HEK293T (cell line): ENCODE data around the gene SPRING1.

Experiments
- CTCF ChIA-PET: fragments of 350-600 bp; formaldehyde crosslinking; extraction: SDS; loops from one replicate; lab custom pipeline; 2021; ENCODE audit warnings: antibody characterized with exemption, inconsistent platforms; lab: Yijun Ruan, JAX
- POLR2A ChIA-PET: fragments of 350-600 bp; formaldehyde crosslinking; extraction: SDS; loops from one replicate; lab custom pipeline; 2020; ENCODE audit warnings: antibody characterized with exemption, inconsistent platforms; lab: Yijun Ruan, JAX
- DNase-seq: peaks from one replicate; pipeline ENCODE4 v3.0.0; 2012; ENCODE audit warnings: mixed read lengths; ENCODE audit errors: extremely low spot score
- ARNT ChIP-seq: fragments of 450-650 bp; IDR thresholded peaks from 2 replicates; pipeline ENCODE4 v1.6.1; 2017; ENCODE audit warnings: mild to moderate bottlenecking
- BHLHE40 ChIP-seq: fragments of 450-650 bp; IDR thresholded peaks from 2 replicates; pipeline ENCODE4 v1.6.1; 2016; ENCODE audit warnings: mild to moderate bottlenecking, moderate library complexity, borderline replicate concordance
- CTBP1 ChIP-seq: fragments of 450-650 bp; IDR thresholded peaks from 2 replicates; pipeline ENCODE4 v1.6.1; 2016; ENCODE audit warnings: borderline replicate concordance
- ELF4 ChIP-seq: fragments of 450-650 bp; IDR thresholded peaks from 2 replicates; pipeline ENCODE4 v1.6.1; 2017; ENCODE audit warnings: antibody characterized with exemption
- FOXA1 ChIP-seq: fragments of 450-650 bp; IDR thresholded peaks from 2 replicates; pipeline ENCODE4 v1.6.1; 2016; ENCODE audit warnings: mild to moderate bottlenecking
- FOXK2 ChIP-seq: fragments of 450-650 bp; IDR thresholded peaks from 2 replicates; pipeline ENCODE4 v1.6.1; 2016; ENCODE audit warnings: mild to moderate bottlenecking
- FOXM1 ChIP-seq: fragments of 450-650 bp; IDR thresholded peaks from 2 replicates; pipeline ENCODE4 v1.6.1; 2017; ENCODE audit warnings: mild to moderate bottlenecking, borderline replicate concordance
- HDGF ChIP-seq: fragments of 450-650 bp; IDR thresholded peaks from 2 replicates; pipeline ENCODE4 v1.6.1; 2017; ENCODE audit warnings: antibody characterized with exemption, borderline replicate concordance
- L3MBTL2 ChIP-seq: fragments of 450-650 bp; conservative IDR thresholded peaks from 2 replicates; pipeline ENCODE4 v1.6.1; 2016; ENCODE audit warnings: mild to moderate bottlenecking
- LEF1 ChIP-seq: fragments of 450-650 bp; IDR thresholded peaks from 2 replicates; pipeline ENCODE4 v1.6.1; 2017; ENCODE audit warnings: mild to moderate bottlenecking, borderline replicate concordance
- NFRKB ChIP-seq: fragments of 450-650 bp; IDR thresholded peaks from 2 replicates; pipeline ENCODE4 v1.6.1; 2016; ENCODE audit warnings: mild to moderate bottlenecking, moderate library complexity
- PKNOX1 ChIP-seq: fragments of 450-650 bp; IDR thresholded peaks from 2 replicates; pipeline ENCODE4 v1.6.1; 2016
- SP1 ChIP-seq: fragments of 450-650 bp; IDR thresholded peaks from 2 replicates; pipeline ENCODE4 v1.6.1; 2017
- SUZ12 ChIP-seq: fragments of 450-650 bp; IDR thresholded peaks from 2 replicates; pipeline ENCODE4 v1.6.1; 2016; ENCODE audit warnings: mild to moderate bottlenecking
- TARDBP ChIP-seq: fragments of 450-650 bp; IDR thresholded peaks from 2 replicates; pipeline ENCODE4 v1.6.1; 2016
- ZNF384 ChIP-seq: fragments of 450-650 bp; IDR thresholded peaks from 2 replicates; pipeline ENCODE4 v1.6.1; 2016

Gene SPRING1

DNA sequence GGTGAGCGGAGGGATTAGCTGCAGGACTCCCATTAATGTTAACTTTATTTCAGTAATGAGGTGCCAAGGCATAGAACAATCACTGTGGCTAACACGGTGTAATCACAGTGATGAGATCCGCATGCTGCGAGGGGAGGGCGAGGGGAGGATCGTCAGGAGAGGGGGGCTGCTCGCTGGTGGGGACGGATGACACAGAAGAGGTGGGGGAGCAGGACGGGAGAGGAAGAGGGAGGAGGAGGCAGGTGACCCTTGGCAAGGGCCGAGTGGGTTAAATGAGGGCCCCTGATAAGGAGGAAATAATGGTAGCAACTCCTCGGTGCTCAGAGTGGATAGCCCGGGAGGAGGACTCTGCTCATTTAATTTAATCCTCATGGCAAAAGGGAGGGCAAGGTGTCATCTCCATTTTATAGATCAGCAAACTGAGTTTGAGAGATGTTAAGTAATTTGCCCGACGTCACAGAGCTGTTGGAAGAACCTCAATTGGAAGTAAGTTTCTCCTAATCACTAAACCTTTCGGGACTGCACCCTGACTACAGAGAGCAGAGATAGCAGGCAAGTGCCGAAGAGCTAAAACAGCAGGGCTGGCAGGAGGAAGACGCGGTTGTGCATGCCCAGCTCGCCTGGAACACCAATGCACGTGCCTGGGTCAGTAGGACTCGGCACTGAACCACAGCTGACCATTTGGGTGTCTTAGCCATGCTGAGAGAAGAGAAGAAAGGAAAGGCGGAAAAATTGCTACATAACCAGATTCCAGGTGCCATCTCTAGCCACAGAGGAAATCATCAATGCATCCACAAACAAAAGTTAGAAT lies 43.0 kb downstream of the SPRING1 start:
- ChIA-PET POLR2A (no interaction called here), CTCF (interaction anchor here (0.8 kb wide), 1 partner anchor 24 kb away, joined by 3 read pairs; no protein-coding TSS in a partner anchor)
- TF ChIP-seq ELF4 (no peak), BHLHE40 (no peak), L3MBTL2 (no peak), TARDBP (no peak), ZNF384 (no peak), NFRKB (no peak), FOXA1 (no peak), ARNT (no peak), SP1 (no peak), LEF1 (no peak), FOXK2 (no peak), SUZ12 (no peak), CTBP1 (no peak), FOXM1 (no peak), PKNOX1 (no peak), HDGF (no peak)

GRCh38 chr12:116693286-116694227 lies 44.3 kb downstream of the SPRING1 start:
- ChIA-PET POLR2A (interaction anchor here (1.0 kb wide), 1 partner anchor 16 kb away, joined by 3 read pairs; no protein-coding TSS in a partner anchor), CTCF (interaction anchor here (0.7 kb wide), 1 partner anchor 15 kb away, joined by 3 read pairs; no protein-coding TSS in a partner anchor)
- TF ChIP-seq LEF1 (no peak), PKNOX1 (no peak), ZNF384 (no peak), CTBP1 (no peak), SUZ12 (no peak), ARNT (no peak), L3MBTL2 (no peak), FOXA1 (no peak), FOXM1 (no peak), BHLHE40 (no peak), ELF4 (no peak), SP1 (no peak), TARDBP (no peak), HDGF (no peak), NFRKB (no peak), FOXK2 (no peak)
- DNase-seq: no peak

More for the DNA sequence above, 43.0 kb downstream of the SPRING1 start:
- DNase-seq: no peak

DNA sequence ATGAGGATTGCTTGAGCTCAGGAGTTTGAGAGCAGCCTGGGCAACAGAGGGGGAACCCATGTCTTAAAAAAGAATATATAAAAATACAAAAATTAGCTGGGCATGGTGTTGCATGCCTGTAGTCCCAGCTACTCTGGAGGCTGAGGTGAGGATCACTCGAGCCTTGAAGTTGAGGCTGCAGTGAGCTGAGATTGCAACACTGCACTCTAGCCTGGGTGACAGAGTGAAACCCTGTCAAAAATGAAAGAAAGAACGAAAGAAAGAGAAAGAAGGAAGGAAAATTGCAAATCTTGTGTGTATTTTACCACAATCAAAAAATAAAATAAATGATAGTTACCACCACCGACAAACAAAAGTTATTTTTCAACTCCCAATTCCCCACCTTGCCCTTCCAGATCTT lies 45.3 kb downstream of the SPRING1 start:
- CTCF ChIA-PET: no interaction called here
- no peak for DNase-seq
- POLR2A ChIA-PET: interaction anchor here (1.0 kb wide), 1 partner anchor 15 kb away, joined by 3 read pairs; no protein-coding TSS in a partner anchor
- TF ChIP-seq FOXM1 (no peak), TARDBP (no peak), CTBP1 (no peak), FOXA1 (no peak), SUZ12 (no peak), NFRKB (no peak), ZNF384 (no peak), ELF4 (no peak), FOXK2 (no peak), L3MBTL2 (no peak), BHLHE40 (no peak), PKNOX1 (no peak)

GRCh38 chr12:116691636-116692035 lies 46.2 kb downstream of the SPRING1 start:
- ChIA-PET CTCF (interaction anchor here (0.7 kb wide), 1 partner anchor 83 kb away, joined by 3 read pairs; no protein-coding TSS in a partner anchor), POLR2A (no interaction called here)
- no peak for TF ChIP-seq CTBP1
- no peak for TF ChIP-seq FOXM1
- no peak for TF ChIP-seq HDGF
- no peak for TF ChIP-seq NFRKB
- DNase-seq: no peak

- TF ChIP-seq FOXK2 (no peak), SUZ12 (no peak), FOXM1 (no peak), HDGF (no peak), FOXA1 (no peak), ARNT (no peak), CTBP1 (no peak)
- ChIA-PET CTCF (interaction anchor here (0.7 kb wide), 1 partner anchor 83 kb away, joined by 3 read pairs; no protein-coding TSS in a partner anchor), POLR2A (no interaction called here)
- no peak for DNase-seq
Measured at GRCh38 chr12:116691205-116691604, 46.7 kb downstream of the SPRING1 start.
